ENCODE results near the gene HS6ST1. TPM values are rescaled to one million over a fixed set of nuclear protein-coding genes. Genes with fewer than 3 reads are reported as not detected.

Gene HS6ST1
- total RNA-seq, 4 donors from 2014 or later, result 11.2 to 32.2 (median 14.7) TPM

DNA sequence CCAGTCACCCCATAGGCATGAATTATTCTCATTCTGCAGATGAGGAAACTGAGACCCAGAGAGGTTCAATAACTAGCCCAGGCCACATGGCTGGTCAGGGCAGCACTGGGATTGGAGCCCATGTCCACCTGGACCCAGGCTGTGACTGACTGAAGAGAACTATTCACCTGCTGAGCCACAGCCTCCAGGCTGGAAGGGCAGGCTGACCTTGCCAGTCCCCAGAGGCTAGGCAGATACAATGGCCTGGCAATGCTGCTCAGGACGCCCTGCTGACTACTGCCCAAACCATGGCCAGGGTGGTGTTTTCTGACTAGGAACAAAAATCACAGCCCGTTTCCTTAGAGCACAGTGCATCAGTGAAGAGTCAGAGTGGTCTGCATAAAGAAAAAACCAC, 36.8 kb downstream of the HS6ST1 start:
- TF ChIP-seq, protein P1, sequence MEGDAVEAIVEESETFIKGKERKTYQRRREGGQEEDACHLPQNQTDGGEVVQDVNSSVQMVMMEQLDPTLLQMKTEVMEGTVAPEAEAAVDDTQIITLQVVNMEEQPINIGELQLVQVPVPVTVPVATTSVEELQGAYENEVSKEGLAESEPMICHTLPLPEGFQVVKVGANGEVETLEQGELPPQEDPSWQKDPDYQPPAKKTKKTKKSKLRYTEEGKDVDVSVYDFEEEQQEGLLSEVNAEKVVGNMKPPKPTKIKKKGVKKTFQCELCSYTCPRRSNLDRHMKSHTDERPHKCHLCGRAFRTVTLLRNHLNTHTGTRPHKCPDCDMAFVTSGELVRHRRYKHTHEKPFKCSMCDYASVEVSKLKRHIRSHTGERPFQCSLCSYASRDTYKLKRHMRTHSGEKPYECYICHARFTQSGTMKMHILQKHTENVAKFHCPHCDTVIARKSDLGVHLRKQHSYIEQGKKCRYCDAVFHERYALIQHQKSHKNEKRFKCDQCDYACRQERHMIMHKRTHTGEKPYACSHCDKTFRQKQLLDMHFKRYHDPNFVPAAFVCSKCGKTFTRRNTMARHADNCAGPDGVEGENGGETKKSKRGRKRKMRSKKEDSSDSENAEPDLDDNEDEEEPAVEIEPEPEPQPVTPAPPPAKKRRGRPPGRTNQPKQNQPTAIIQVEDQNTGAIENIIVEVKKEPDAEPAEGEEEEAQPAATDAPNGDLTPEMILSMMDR (IDR thresholded peaks at IDR 0.05; ENCODE audit: low read depth), result no peak

DNA sequence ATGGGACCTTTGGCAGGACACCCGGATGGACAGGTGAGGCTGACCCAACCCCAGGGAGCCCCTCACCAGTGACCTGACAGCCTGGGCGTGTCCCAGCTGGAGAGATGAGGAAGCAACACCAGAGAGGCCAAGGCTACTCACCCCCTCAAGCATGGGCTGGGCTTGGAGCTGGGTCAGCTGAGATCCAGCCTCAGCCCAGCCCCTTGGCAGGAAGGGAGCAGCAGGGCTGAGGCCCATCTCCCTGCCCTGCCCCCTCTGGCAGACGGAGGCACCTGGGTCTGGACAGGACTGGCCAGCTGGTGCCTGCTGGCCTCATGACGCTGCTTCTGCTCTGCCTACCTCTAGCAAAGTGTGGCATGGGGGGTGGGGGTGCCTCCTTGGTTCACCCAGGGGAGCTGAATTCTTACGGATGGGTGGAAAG, 37.8 kb downstream of the HS6ST1 start:
- TF ChIP-seq, protein P1 (IDR thresholded peaks at IDR 0.05; ENCODE audit: low read depth), result no peak

DNA sequence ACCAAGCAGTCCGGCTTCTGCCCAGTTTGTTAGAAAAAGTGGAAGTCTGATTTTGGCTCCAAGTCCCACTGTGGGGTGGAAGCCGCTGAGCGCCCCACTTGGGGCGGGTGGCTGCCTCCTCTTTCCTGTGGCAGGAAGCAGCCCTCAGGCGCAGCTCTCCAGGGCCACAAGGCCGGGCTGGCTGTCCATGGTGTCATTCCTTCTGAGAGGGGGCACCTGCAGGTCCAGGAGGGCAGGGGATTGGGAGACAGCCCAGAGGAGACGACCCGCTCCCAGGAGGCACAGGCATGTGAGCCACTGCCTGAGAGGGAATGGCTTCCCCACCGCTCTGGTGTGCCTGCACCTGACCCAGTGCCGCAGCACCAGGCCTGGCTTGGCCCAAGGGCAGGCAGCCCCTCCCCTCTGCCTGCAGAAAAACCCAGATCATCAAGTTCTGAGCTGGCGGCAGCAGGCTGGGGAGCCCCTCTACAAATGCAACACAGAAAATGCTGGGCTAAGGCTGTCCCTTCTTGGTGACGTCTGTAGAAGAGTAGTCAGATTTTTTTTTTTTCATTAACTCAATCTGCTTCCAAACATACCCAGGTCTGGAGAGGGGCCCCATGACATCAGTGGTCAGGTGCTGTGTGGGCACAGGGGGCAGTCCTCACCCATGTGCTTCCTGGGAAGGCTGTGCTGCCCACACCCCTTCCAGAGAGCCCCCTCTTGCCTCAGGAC, 38.4 kb downstream of the HS6ST1 start:
- TF ChIP-seq, protein P1 (IDR thresholded peaks at IDR 0.05; ENCODE audit: low read depth), result no peak

DNA sequence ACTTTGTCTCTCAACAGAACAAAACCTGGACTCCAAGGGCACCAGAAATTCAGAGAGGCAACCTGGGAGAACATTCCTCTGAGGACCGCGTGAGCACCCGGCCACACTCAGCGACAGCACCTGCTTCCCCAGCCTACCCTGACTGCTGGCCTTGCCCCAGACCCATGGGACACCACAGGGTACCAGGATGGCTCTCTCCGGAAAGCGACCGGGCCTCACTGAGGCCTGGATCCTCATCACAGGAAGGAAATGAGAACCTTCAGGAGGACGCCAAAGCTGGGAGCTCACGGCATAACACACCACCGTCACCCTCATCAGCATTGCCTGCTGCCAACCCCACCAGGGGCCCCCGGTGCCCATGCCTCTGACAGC, 38.9 kb downstream of the HS6ST1 start:
- TF ChIP-seq, protein P1 (IDR thresholded peaks at IDR 0.05; ENCODE audit: low read depth), result no peak

DNA sequence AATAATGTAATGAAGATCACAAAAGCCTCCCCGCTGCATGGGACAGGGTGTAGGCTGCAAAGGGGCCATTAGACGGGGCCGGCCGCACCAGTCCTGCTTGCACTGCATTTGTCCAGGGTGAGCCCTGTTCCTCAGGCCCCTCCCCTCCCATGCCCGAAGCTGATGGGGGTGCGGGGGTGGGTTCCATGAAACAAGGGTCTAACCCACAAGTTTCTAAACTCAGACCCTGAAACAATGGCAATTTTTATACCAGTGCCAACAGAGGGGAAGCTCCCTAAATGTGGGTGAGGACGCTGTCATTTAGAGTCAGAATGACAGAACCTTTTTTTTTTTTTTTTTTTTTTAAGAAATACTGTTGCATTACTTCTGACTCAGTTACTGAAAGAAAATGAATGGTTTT, 39.7 kb downstream of the HS6ST1 start:
- TF ChIP-seq, protein P1 (IDR thresholded peaks at IDR 0.05; ENCODE audit: low read depth), result no peak

DNA sequence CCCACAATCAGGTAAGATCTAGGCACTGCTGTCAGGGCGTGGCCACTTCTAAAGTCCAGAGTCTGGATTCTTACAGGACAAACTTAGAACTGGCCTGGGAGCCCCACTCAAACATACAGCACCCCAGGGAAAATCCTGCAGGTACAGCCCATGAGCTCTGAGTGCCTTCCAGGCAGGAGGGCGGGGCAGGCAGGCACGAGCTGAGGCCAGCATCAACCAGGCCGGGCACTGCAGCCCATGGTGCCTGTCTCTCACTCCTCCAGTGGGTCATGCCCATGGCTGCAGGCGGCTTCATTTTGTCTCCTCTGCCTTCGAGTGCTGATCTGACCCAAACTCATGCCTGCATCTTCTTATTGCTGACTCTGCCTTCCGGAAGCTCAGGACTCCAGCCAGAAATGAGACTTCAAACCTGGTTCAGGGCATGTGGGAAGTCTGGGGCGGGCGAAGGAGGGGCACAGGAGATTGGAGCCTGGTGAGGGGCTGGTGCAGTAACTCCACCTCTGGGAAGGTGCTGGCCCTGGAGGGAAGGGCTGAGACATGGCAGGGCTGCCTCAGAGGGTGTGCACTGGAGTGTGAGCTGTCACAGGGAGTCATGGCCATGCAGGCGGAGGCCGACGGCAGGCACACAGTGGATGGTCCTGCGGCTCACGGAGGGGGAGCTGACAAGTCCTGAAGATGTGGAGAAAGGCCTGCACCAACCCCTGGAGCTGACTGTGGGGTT, 40.5 kb downstream of the HS6ST1 start:
- TF ChIP-seq, protein P1 (IDR thresholded peaks at IDR 0.05; ENCODE audit: low read depth), result no peak

DNA sequence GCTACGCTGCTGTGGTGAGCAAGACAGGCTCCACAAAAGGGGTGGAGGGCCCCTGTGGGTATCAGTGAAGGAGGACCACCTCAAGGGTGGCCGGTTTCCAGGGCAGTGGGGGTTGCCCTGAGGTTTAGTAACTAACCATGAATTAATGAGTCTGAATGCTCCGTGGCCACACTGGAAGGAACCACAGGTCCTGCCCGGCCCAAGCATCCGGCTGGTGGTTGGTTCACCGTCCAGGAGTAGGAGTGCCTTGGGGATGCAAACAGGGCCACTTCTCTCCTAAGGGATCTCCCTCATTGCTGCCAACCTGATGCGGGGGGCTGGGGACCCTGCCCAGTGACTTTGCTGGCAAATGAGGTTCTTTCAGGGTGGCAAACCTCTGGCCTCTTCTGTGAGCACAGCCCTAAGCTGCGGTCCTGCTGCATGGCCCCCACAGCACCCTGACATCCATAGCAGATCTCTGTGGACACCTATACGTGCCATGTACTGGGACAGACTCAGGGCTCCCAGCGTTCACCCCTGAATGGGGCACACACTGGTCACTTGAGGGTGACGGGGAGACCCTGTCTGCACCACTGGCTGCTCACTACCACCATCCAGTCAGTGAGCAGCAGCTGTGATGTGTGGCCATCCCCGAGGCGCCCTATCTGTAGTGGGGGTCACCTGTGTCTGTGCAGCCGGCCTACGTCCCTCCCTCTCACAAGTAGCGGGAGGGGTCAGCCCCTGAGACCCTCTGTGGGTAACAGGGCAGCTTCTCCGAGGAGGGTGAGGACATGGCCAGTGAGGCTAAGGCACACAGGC, 41.6 kb downstream of the HS6ST1 start:
- TF ChIP-seq, protein P1 (IDR thresholded peaks at IDR 0.05; ENCODE audit: low read depth), result no peak
